ENCODE measurements around the gene IMMP2L.
"Not testable (repeated sequence)": the region's sequence is repeated elsewhere in the genome, so short reads cannot be mapped to it uniquely, and the experiment has no call there.

IMMP2L gene

DNA sequence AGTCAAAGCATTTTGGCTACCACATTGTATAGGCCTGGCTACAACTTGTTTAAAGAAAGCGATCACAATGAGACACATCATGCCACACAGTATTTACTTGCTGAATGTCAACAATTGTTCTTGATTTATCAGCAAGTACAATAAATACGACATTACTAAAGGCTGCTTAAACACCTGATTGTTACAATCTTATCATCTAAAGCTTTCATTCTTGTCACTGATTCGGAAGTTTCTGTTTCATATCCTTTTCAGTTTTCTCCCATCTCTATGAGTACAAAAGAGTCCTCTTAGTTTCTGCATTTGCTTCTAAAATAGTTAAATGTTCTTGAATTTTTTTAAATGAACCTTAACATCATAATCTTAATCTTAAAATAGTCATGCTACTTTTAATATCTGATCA lies 599.5 kb downstream of the IMMP2L start:
- FAIRE-seq = no peak

DNA sequence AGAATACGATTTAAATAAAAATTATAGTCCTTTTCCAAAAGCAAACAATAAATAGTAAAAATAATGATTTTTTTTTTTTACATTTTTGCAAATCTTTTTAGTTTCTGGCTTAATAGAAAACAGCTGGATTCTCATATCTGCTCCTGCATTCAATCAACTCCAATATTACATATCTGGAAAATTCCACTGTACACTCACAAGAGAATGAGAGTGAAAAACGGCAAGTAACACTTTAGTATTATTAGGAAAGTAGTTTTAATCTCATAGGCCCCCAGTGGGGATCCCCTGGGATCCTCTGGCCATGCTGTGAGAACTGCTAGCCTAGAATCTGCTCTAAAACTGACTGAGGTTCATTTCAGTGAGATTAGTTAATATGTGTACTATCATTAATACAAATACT lies 599.9 kb downstream of the IMMP2L start:
- no peak for FAIRE-seq

DNA sequence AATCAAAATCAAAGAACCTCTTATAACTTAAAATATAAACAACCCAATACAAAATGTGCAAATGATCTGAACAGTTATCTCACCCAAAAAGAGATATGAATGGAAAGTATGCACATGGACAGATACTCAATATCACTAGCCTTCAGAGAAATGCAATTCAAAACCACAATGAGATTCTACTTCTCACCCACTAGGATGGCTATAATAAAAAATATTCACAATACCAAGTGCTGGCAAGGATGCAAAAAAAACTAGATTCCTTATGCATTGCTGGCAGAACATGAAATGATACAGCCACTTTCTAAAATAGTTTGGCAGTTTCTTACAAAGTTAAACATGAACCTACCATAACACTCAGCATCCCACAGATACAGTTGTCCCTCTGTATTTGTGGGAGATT lies 601.5 kb downstream of the IMMP2L start:
- FAIRE-seq = no peak

DNA sequence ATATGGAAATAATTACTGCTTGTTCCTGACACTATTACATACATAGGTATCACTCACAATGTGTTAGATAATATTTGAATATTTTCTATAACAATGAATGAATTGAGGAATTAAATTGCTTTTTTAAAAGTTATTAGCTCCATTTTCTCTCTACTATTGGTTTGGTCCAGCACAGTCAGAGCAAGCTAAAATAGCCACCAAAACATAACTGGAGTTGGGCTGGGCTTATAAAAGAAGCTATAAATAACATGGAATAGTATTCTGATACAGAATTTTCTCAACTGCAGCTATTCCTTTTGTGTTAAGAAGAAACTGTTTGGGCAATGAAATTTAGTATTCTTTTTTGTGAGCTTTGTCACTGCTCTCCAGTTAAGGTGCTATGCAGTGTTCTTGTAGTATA lies 614.0 kb downstream of the IMMP2L start:
- no peak for FAIRE-seq

DNA sequence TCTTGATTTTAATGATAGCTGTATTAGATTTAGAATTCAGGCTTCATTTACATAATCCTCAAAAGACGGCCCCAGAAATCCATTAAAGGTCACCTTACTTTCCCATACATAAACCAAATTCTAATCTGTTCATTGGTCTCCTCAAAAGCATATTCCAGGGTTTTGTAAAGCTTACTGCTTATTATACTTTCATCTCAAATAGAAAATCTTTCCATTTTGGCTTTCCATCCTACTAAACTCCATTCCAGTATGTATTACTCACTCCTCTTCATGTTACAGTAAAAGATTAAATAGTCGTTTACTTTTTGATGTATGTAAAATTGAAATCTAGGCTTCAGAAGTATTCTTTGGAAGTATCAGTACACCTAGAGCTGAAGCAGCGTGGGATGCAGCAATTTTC lies 614.9 kb downstream of the IMMP2L start:
- FAIRE-seq = no peak

DNA sequence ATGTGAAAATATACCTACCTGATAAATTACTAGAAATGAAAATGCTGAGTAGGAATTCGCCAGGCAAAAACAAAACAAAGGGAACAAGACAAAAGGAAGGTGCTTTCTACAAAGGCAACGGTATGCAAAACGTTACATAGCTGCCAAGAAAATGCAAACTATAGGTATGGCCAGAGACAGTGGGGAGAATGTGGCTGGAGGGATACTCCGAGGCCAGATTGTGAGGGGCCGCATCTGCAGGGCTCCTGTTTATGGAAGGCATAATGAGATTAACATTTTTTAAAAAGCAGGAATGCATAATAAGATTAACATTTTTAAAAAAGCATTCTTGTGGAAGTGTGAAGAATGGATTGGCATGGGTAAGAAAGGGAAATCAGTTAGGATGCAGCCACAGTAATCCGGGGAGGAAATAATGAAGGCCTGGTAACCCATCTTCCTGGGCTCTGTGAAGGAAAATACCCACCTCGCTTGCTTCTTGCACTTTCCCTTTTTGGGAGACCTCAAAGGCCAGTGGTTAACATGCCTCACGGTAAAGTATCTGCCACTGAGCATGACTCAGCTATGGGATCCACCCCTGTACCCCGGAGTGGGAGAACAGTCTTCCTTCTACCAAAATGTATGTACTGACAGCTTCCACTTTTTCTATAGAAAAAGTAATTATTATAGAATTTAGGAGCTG lies 617.2 kb downstream of the IMMP2L start:
- FAIRE-seq = no peak

DNA sequence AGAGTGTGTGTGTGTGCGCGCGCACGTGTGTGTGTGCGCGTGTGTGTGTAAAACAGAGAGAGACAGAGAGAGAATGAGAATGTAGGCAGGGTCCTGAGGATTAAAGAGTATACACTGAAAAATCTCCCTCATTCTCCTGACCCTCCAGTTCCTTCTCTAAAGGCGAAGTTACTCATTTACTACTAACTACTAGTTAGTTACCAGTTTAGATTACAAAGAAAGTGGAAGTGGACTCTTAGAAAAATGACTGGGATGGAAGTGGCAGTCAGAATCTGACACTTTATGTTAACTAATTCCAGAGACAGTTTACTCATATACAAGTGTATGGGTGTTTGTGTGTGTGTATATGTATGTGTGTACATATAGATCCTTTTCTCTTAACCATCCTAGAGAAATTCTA lies 617.8 kb downstream of the IMMP2L start:
- FAIRE-seq = no peak

DNA sequence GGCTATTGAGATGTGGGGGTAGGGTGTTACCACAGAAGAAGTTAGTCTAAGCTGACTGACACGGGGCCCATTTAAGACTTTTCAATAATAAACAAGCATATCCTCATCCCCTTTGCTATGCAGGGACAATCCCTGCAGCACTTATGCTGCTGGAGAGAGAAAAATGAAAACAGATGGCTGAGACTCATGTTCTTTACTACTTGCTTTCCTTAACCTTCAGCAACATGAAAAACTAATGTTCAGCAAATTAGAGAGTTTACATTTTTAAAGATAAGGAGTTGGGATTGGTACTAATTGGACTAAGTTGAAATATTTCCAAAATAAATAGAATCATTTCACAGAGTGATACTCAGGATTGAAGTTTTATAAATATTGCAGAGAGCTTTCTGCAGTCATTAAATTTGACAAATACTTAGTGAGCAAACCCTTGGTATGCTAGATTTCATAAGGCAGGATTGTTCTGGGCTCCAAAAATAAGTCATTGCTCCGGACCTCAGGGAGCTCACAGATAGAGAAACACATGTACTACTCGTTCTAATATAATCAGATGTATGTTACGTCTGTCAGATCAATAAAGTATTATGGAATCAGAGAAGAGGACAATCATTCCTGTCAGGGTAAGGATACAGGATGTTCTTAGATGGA lies 618.5 kb downstream of the IMMP2L start:
- no peak for FAIRE-seq

DNA sequence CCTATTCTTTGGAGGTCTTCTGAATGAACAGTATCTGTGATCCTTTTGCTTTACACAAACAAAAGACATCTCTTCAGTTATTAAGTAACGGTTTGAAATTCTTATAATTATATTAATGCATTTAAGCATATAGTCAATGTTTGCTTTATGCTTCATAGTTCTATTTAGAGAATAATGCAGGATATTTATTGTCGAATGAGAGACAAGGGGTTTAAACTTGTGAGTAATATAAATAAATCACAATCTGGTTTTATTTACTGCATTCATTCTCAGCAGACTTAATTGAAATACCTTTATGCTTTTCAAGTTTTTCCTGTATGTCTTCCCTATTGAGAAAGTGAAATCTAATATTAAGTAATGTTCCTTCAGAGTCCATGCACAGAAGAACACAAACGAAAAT lies 620.9 kb downstream of the IMMP2L start:
- no peak for FAIRE-seq

DNA sequence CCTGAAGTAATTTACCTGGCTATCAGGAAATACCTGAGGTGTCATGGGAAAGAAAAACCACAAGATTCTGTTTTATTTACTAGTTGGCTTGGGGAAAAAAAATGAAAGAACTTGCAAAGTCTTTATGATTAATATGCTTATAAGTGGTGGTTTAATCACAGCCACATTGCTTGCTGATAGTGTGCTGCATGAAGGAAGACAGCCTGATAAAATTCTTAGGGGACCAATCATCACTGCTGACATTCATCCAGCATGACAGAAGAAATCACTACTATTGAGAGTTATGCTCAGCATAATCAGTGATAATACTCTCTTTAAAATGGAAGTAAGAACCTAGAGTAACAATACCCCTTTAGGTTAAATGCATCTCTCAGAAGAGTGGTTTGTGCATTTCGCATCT lies 621.5 kb downstream of the IMMP2L start:
- no peak for FAIRE-seq

DNA sequence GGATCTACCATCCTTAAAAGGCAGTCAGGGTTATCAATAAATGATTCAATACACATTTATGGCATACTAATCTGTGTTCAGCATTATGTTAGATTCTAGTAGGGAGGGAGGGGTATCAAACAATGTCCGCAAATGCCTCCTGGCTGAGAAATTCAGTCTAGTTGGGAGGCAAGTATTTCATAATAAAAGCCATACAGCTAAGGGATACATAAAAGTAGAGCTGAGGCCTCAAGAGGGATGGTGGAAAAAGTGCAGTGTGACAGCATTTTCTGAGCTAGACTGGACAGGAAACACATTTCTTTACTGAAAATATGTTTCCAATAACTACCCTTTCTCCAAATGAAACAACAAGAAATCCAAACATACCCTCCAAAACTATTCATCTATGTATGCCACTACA lies 624.1 kb downstream of the IMMP2L start:
- FAIRE-seq = no peak

DNA sequence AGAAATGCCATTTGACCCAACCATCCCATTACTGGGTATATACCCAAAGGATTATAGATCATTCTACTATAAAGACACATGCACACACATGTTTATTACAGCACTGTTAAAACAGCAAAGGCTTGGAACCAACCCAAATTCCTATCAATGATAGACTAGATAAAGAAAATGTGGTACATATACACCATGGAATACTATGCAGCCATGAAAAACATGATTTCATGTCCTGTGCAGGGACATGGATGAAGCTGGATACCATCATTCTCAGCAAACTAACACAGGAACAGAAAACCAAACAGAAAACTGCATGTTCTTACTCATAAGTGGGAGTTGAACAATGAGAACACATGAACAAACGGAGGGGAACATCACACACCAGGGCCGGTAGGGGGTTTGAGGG lies 625.6 kb downstream of the IMMP2L start:
- FAIRE-seq = not testable (repeated sequence)

DNA sequence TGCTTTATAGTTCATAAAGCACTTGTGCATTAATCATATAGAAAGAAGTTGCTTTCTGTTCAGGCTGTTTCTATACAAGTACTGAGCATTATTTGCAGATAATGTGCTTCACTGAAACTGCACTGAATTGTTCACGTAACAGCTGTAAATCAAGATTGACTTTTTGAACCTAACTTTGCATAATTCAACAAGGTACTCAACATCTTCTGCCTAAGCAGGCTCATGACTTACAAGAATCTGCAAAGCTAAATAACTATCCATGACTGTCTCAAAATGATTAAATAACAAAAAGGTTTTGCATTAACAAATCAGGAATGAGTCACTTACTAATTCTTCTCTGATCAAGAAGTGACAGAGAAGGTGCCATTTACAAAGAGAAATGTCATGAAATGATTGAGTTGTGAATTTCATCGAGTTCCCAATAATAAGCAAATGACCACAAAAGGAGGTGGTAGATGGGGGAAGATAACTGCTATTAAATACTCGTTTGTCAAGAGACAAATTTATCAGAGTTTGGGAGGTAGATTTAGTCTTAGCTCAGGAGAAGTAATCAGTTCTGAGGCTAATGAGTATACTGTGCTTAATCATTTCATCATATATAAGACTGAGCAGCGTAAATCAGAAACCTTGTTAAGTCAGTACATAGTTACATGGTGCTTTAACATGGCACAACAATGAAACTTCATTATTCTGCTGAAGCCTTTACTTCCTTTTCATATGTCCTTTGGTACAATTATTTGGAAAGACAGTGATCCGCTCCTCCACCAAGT lies 632.6 kb downstream of the IMMP2L start:
- no peak for FAIRE-seq

DNA sequence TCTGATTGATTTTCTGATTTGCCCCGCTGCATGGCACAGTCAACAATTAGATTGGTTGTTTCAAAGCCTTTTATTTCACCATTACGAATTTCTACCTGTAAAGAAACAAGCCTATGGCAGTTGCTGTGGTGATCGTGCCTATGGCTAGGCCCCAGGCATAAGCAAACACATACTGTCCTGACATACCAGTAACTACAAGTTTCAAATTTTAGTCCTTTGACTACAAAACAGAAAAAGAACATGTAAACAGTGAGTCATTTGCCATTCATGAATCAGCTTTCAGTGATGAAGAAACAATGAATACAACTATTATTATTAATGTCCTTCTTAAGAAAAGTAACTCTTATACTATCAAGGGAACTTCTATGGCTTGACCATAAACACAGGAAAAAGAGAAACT lies 639.4 kb downstream of the IMMP2L start:
- no peak for FAIRE-seq

DNA sequence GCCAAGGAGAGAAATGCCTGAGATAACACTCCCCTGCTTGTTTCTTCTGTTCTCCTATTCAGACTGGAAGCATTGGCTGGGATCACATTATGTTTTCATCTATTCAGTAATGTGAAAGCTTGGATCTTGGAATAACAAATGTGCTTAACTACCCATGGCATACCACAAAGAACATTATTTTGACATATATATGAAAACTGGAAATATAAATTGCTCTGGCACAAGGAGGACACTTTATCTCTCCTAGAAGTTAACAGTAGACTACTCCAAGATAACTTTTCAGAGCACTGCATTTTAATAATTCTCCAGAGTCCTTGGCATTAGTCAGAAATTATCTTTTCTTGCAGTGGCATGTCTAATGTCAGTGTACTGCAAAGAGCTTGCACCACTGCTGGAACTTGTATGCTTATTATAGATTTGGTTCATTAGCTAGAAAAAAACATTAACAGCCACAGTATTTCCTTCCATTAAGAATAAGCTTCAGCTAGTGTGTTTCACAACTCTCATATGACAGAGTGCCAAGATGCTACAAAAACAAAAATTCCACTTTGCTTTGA lies 640.6 kb downstream of the IMMP2L start:
- no peak for FAIRE-seq

DNA sequence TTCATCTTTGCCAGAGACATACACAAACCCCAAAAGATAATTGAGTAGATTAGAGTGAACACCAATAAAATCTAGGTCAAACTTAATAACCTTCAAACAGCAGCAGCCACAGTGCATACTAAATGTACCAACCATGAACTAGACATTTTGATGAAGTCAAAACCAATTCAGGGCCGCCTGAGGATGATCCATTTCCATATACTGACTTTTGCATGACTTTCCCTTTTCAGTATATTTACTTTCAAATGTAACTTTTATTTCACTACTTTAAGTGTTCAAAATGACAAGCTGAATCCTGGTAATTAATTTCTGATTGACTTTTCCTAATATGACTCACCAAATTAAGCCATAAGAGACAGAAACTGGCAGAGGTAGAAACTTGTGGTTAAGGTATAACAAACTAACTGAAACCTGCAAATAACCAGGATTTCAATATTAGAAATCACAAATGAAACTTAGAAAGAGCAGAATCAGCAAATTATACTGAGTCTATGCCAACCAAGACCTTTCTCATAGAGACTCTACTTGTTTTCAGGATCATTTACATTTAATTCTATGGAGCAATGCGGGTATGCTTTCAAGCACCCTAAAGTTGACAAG lies 643.2 kb downstream of the IMMP2L start:
- FAIRE-seq = no peak

DNA sequence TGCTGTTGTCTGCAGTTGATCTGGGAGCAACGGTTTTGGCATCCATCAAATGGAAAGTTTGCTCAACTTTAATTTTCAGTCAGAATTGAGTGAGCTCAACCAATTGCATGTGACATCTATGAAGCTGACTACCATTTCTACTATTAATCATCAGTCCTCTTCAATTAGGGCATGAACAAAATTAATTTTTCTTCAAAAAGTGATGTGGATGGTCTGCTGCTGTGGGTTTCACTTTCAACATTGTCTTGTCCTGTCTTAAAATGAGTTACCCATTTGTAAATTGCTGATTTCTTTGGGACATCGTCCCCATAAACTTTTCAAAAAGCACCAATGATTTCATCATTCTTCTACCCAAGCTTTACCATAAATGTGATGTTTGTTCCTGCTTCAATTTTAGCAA lies 648.0 kb downstream of the IMMP2L start:
- no peak for FAIRE-seq

DNA sequence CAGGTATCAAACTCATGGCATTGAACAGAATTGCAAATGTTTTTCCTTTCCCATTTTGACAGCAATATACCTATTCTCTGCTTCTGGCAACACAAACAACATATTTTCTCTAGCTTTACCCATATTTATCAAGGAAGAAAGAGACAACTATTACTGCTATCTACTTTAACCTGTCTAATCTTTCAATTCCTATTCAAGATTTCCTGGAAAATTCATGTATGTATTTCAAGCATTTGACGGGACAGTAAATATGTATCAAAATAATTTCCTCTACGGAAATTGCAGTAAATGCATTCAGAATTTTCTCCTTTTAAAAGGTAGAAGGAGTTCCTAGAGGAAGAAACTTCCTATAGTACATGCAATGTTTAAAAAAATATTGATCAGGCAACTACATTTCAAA lies 650.7 kb downstream of the IMMP2L start:
- FAIRE-seq = no peak

DNA sequence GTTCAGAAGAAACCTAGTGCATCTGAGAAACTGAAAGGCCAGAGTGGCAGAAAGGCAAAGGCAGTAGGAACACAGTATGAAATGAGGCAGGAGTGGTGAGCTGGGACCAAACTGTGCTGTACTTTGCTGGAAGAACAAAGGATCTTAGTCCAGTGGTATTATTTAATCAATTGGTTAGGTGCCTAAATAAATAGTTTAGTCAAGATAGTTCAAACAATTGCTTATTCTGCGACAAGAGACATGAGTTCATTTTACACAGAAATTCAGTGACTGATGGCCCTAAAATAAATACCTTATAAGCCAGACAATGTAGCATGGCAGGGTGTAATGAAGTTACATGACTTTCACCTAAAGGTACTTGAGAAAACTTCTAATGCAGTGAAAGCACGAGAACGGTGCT lies 653.2 kb downstream of the IMMP2L start:
- FAIRE-seq = no peak

DNA sequence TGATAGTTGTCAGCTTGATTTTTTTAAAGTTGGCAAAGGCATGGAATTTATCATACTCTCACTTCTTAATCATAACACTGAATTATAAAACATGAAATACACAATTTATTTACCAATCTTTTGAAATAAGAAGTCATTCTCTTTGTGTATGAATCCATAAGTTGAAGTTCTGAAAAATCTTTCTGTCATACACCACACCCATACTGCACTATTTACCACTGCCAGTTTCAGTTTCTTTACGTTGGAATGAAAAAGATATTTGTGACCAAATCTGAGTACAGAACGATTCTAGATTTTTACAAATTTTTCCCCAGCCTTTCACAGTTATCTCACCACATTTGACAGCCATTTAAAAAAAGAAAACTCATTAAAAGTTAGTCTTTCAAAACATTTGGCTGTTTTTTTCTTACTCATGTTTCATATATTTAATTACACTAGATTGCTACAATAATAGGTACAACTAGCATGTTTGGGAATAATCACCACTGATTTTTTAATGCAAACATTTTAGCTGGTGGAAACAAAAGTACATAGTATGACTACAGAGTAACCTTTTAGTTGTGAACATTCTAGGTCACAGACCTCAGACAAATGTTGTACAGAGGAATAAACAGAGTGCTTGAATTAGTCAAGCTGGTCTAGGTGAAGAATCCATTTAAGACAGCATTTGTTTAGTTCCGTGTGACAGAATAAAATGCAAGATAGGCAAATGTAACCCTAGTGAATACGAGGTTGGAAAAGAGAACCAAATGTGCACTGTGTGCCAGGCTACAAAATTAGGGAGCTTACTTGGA lies 656.3 kb downstream of the IMMP2L start:
- no peak for FAIRE-seq

DNA sequence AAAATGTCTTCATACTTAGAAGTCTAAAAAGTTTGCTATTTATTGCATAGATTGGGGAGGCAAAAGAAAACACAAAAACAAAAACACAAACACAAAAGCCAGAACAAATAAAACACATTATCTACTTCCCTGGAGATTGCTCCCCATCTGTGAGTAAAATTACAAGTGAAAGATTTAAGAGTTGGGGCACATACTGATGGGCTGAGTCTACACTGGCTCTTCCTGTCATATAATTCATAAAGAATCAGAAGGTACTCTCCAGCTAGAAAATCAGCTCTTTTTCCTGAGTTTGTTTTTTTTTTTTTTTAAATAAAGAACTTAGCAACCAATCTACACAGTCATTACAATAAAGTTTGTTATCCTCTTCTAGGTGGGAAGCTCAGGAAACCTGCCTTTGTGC lies 663.8 kb downstream of the IMMP2L start:
- no peak for FAIRE-seq

DNA sequence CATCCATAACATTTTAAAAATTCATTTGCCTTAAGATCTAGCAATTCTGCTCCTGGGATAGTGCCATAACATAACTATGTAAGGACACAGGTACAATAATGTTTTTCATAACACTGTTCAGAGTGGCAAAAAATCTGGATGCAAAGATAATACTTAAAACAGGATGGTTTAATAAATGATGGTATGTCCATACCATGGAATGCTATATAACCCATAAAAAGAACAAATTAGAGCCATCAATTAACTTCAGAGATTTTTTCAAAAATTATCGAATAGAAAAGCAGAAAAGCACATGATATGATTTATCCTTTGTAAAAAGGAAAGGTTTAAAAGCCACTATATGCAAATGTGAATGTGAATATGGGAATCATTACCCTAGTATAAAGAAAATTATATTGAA lies 664.8 kb downstream of the IMMP2L start:
- FAIRE-seq = no peak

DNA sequence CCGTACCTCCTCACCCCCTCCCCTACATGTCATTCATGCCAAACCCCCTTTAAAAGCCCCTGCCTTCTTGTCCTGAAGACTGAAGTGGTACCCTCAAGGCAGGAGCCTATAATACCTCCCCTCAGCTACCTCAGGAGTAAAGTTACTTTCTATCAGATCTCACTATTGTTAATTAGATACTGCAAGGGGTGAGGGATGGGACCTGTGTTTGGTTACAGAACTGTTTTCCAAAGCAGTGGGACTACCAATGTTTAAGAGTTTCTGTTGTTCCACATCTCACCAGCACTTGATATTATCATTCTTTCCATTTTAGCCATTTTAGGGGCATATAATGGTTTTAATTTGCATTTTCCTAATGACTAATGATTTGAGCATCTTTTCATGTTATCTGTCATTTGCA lies 668.2 kb downstream of the IMMP2L start:
- no peak for FAIRE-seq
